Naive thymus-derived CD4-positive, alpha-beta T cell (primary cell): ENCODE measurements around the gene UGT2B28. TPM values are rescaled to one million over a fixed set of nuclear protein-coding genes. Genes with fewer than 3 reads are reported as not detected.
"Not testable (repeated sequence)": the region's sequence is repeated elsewhere in the genome, so short reads cannot be mapped to it uniquely, and the experiment has no call there.

Source experiments
- ATAC-seq: fragments of 150-1000 bp; cut with Tn5 transposase; 2 replicates; pipeline ENCODE4 v1.10.0; 2021; ENCODE audit warnings: mild to moderate bottlenecking, moderate library complexity
- CTCF ChIA-PET: fragments of 350-600 bp; sonication (Branson Sonifier 250); formaldehyde crosslinking; loops from one replicate; lab custom pipeline; 2021; ENCODE audit warnings: antibody characterized with exemption; lab: Charles Lee
- POLR2A ChIA-PET: fragments of 350-600 bp; sonication (Branson Sonifier 250); formaldehyde crosslinking; loops from one replicate; lab custom pipeline; 2021; ENCODE audit warnings: antibody characterized with exemption, inconsistent platforms; lab: Charles Lee
- DNase-seq, 9 donors: peaks; one replicate each; pipeline versions ENCODE4 v3.0.0 to v3.0.0-alpha.2; 2020 to 2022; ENCODE audit warnings: mixed read lengths in 1 of 9
- H3K27ac ChIP-seq: one replicate; pipeline ENCODE4 v1.7.0; 2013; ENCODE audit warnings: mild to moderate bottlenecking, low read depth, low read length, moderate library complexity
- H3K27me3 ChIP-seq, 2 donors: one replicate each; pipeline ENCODE4 v1.7.0; 2013; ENCODE audit warnings: low read length in 2 of 2, mild to moderate bottlenecking in 2 of 2, moderate library complexity in 2 of 2; ENCODE audit not compliant: control insufficient read depth in 2 of 2, insufficient read depth in 2 of 2
- H3K36me3 ChIP-seq, 3 experiments: 1 replicate in 2 of 3; 2 replicates in 1 of 3; pipeline ENCODE4 v1.7.0; 2013; ENCODE audit warnings: low read length in 3 of 3, mild to moderate bottlenecking in 3 of 3, moderate library complexity in 1 of 3; ENCODE audit not compliant: insufficient read depth in 3 of 3, control insufficient read depth in 2 of 3
- H3K4me1 ChIP-seq, 2 donors: one replicate each; pipeline ENCODE4 v1.7.0; 2013; ENCODE audit warnings: low read length in 2 of 2, mild to moderate bottlenecking in 2 of 2, moderate library complexity in 1 of 2; ENCODE audit not compliant: control insufficient read depth in 2 of 2, insufficient read depth in 2 of 2
- H3K4me3 ChIP-seq: 2 replicates; pipeline ENCODE4 v1.7.0; 2013; ENCODE audit warnings: mild to moderate bottlenecking, low read length
- H3K9me3 ChIP-seq, 3 experiments: 1 replicate in 2 of 3; 2 replicates in 1 of 3; pipeline ENCODE4 v1.7.0; 2013; ENCODE audit warnings: low read length in 3 of 3; ENCODE audit not compliant: control insufficient read depth in 2 of 3
- H3K27ac Mint-ChIP-seq, 9 donors: one replicate each; pipeline ENCODE4 v1.8.0; 2020 to 2022; ENCODE audit warnings: mixed read lengths in 9 of 9, mild to moderate bottlenecking in 8 of 9, moderate library complexity in 5 of 9, inconsistent platforms in 2 of 9
- H3K27me3 Mint-ChIP-seq, 5 donors: one replicate each; pipeline ENCODE4 v1.8.0; 2021 to 2022; ENCODE audit warnings: mixed read lengths in 5 of 5, mild to moderate bottlenecking in 1 of 5
- H3K36me3 Mint-ChIP-seq, 5 donors: one replicate each; pipeline ENCODE4 v1.8.0; 2020 to 2022; ENCODE audit warnings: mixed read lengths in 5 of 5, mild to moderate bottlenecking in 3 of 5, inconsistent platforms in 1 of 5
- H3K4me1 Mint-ChIP-seq, 7 donors: one replicate each; pipeline ENCODE4 v1.8.0; 2020 to 2022; ENCODE audit warnings: mixed read lengths in 7 of 7, mild to moderate bottlenecking in 3 of 7, inconsistent platforms in 1 of 7
- H3K4me3 Mint-ChIP-seq, 10 donors: one replicate each; pipeline ENCODE4 v1.8.0; 2020 to 2022; ENCODE audit warnings: mild to moderate bottlenecking in 10 of 10, mixed read lengths in 10 of 10, moderate library complexity in 6 of 10, inconsistent platforms in 2 of 10
- H3K9me3 Mint-ChIP-seq, 11 donors: one replicate each; pipeline ENCODE4 v1.8.0; 2020 to 2022; ENCODE audit warnings: mixed read lengths in 11 of 11, mild to moderate bottlenecking in 4 of 11, inconsistent platforms in 1 of 11, moderate library complexity in 1 of 11
- intact Hi-C, 2 donors: fragments of 100-400 bp; cut with micrococcal nuclease; formaldehyde crosslinking; loops; one replicate each; pipeline ENCODE4 v1.15.1; 2023
- polyA plus RNA-seq, 2 donors: library from polyadenylated mRNA; unstranded; fragments of 300-500 nt; fragmentation: Illumina TruSeq; gene quantifications; one replicate each; pipeline ENCODE4 v1.2.3, GENCODE V29; 2021
- total RNA-seq, 6 experiments: library from RNA in 5 of 6; stranded (reverse) in 5 of 6; gene quantifications; 1 replicate in 5 of 6; 2 replicates in 1 of 6; pipeline ENCODE4 v1.2.3 and lab custom pipeline; 2021 to 2026

Gene UGT2B28
- total RNA-seq, result not detected
- polyA plus RNA-seq, result not detected
- not detected for total RNA-seq (lab: John Stamatoyannopoulos, UW)

DNA sequence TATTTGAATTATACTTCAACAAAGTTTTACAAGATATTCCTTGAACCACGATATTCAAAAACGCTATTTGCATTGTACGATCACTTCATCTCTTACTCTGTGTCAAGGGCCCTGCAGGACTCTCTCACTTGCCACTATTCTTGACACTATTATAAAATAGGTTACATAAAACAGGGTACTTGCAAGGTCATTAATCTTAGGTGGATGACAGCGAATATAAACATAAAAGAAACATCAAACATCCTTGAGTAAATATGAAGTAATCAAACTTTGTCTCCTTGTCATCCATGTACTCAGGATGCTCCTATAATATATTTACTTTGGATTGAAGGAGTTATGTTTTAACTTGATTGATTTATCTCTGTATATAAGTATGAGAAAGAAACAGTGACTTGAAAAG lies at the start of gene UGT2B28:
Gene UGT2B28, plus strand, starts transcription at position 395 of the 400 bp plus-strand sequence. CDS start 26 bp downstream, outside the sequence.
- H3K9me3 ChIP-seq, CTCF ChIA-PET, POLR2A ChIA-PET, H3K27me3 ChIP-seq, H3K4me1 Mint-ChIP-seq, H3K9me3 Mint-ChIP-seq, H3K27ac ChIP-seq, H3K27ac Mint-ChIP-seq, H3K4me3 ChIP-seq, H3K4me3 Mint-ChIP-seq, H3K36me3 ChIP-seq, intact Hi-C loops, H3K36me3 Mint-ChIP-seq, H3K4me1 ChIP-seq, ATAC-seq, DNase-seq, H3K27me3 Mint-ChIP-seq: not testable (repeated sequence)

DNA sequence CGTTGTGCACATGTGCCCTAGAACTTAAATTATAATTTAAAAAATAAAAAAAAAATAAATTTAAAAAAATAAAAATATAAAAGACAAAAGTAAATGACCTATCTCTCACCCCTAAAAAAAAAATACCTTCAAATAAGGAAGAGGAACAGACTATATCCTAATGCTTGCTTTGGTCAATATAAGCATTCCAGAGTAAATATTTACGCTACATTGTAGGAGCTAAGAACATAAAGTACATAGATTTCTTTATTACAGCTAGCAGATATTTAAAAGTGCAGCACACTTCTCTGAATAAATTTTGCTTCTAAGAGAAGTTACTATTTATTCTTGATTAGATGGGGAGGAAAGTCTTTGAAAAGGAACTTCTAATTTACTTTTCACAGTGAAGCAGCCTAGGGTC lies 41.2 kb upstream of the UGT2B28 start:
- Histone ChIP-seq H3K4me3 (no peak overlapping the region), H3K4me1 (no peaks in the 10 kb centered on the region), H3K27me3 (no peaks in the 10 kb centered on the region), H3K27ac (no peak overlapping the region), H3K9me3 (no peaks in the 10 kb centered on the region), H3K36me3 (no peaks in the 10 kb centered on the region)
- CTCF ChIA-PET, result no interaction called here
- ATAC-seq, result no peak
- no peaks in the 10 kb centered on the region for H3K27me3 Mint-ChIP-seq
- no peaks in the 10 kb centered on the region for H3K36me3 Mint-ChIP-seq
- POLR2A ChIA-PET, result no interaction called here
- peaks cover 0 to 15% (median 4%) of the 10 kb centered on the region in 11 donors for H3K9me3 Mint-ChIP-seq
- DNase-seq, result no peak
- no peak overlapping the region for H3K4me3 Mint-ChIP-seq
- intact Hi-C loops, result no loop called here
- no peaks in the 10 kb centered on the region for H3K4me1 Mint-ChIP-seq
- H3K27ac Mint-ChIP-seq, result no peak overlapping the region

DNA sequence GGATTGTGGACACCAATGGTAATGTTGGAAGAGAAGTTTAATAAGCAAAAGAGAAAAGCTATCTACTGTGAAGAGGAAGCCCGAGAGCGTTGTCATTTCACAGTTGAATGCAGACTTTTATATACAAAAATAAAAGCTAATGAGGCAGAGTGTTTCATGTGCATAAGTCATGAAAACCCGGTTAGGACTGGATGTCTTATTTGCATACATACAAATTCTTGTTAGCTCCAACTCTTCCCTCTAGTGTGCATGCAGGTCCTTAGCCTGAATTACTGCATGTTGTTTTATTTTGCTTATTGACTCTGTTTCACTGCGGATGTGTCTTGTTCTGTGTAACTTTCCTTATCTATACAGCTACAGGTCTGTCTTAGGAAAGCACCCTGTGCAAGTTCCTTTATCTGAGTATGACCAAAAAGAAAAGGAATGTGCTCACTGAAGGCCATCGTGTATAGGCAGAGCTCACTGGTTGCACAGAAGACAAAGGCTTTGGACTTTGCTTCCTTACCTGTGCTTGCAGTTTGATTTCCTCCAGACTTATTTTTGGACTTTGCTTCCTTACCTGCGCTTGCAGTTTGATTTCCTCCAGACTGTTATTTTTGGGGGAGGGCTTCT lies 40.6 kb upstream of the UGT2B28 start:
- no peak for DNase-seq
- Mint-ChIP-seq H3K9me3 (peaks cover 0 to 14% (median 4%) of the 10 kb centered on the region in 11 donors), H3K4me3 (no peak overlapping the region), H3K27ac (no peak overlapping the region), H3K4me1 (no peaks in the 10 kb centered on the region), H3K27me3 (no peaks in the 10 kb centered on the region), H3K36me3 (no peaks in the 10 kb centered on the region)
- CTCF ChIA-PET, result no interaction called here
- Histone ChIP-seq H3K27ac (no peak overlapping the region), H3K36me3 (no peaks in the 10 kb centered on the region), H3K9me3 (no peaks in the 10 kb centered on the region), H3K27me3 (no peaks in the 10 kb centered on the region), H3K4me1 (no peaks in the 10 kb centered on the region), H3K4me3 (no peak overlapping the region)
- POLR2A ChIA-PET, result no interaction called here
- intact Hi-C loops, result no loop called here
- no peak for ATAC-seq

- H3K36me3 Mint-ChIP-seq, ATAC-seq, H3K4me1 ChIP-seq, H3K4me1 Mint-ChIP-seq, H3K4me3 Mint-ChIP-seq, H3K9me3 Mint-ChIP-seq, intact Hi-C loops, H3K27me3 Mint-ChIP-seq, POLR2A ChIA-PET, H3K36me3 ChIP-seq, H3K4me3 ChIP-seq, DNase-seq, H3K27ac ChIP-seq, H3K27me3 ChIP-seq, H3K9me3 ChIP-seq, CTCF ChIA-PET, H3K27ac Mint-ChIP-seq: not testable (repeated sequence)
Observed at GRCh38 chr4:69240787-69241186, 39.5 kb upstream of the UGT2B28 start.

DNA sequence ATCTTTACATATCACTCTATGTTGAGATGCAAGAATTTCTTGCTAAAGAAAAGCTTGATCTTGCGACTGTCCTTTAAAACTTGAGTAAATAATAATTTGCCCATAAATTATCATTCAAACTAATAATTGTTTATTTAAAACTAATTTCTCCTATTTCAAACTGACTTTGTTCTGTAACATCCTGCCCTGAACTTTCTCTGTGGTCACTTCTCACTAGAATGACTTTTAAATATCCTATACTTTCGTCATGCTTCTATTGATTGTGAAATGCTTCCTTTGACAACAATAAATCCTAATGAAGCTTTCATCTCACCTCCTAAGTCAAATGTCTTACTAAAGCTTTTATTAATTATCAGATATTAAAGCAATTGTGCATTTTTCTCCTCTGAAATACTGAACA lies 38.5 kb upstream of the UGT2B28 start:
- H3K4me3 Mint-ChIP-seq, H3K9me3 ChIP-seq, H3K4me3 ChIP-seq, H3K36me3 Mint-ChIP-seq, H3K4me1 ChIP-seq, intact Hi-C loops, H3K27ac ChIP-seq, CTCF ChIA-PET, DNase-seq, H3K27me3 ChIP-seq, ATAC-seq, H3K4me1 Mint-ChIP-seq, POLR2A ChIA-PET, H3K36me3 ChIP-seq, H3K27ac Mint-ChIP-seq, H3K27me3 Mint-ChIP-seq: not testable (repeated sequence)
- peaks cover 0 to 20% (median 9%) of the 10 kb centered on the region in 11 donors for H3K9me3 Mint-ChIP-seq

GRCh38 chr4:69242562-69243240 lies 37.6 kb upstream of the UGT2B28 start:
- H3K4me1 ChIP-seq, POLR2A ChIA-PET, H3K36me3 Mint-ChIP-seq, H3K27me3 Mint-ChIP-seq, H3K4me3 Mint-ChIP-seq, CTCF ChIA-PET, H3K4me3 ChIP-seq, H3K27ac Mint-ChIP-seq, H3K9me3 ChIP-seq, intact Hi-C loops, H3K4me1 Mint-ChIP-seq, H3K27ac ChIP-seq, H3K27me3 ChIP-seq, H3K36me3 ChIP-seq, DNase-seq: not testable (repeated sequence)
- H3K9me3 Mint-ChIP-seq, result peaks cover 0 to 27% (median 7%) of the 10 kb centered on the region in 11 donors
- ATAC-seq, result peak; percentile 40

GRCh38 chr4:69250884-69251283 lies 29.4 kb upstream of the UGT2B28 start:
- H3K4me3 ChIP-seq, H3K36me3 ChIP-seq, H3K4me3 Mint-ChIP-seq, CTCF ChIA-PET, H3K9me3 ChIP-seq, H3K4me1 ChIP-seq, H3K27ac ChIP-seq, ATAC-seq, POLR2A ChIA-PET, intact Hi-C loops, H3K36me3 Mint-ChIP-seq, DNase-seq, H3K4me1 Mint-ChIP-seq, H3K27me3 ChIP-seq, H3K27ac Mint-ChIP-seq, H3K27me3 Mint-ChIP-seq: not testable (repeated sequence)
- peaks cover 0 to 16% (median 6%) of the 10 kb centered on the region in 11 donors for H3K9me3 Mint-ChIP-seq
